ENCODE results near the gene CYTH4. TPM values are rescaled to one million over a fixed set of nuclear protein-coding genes. Genes with fewer than 3 reads are reported as not detected.
"Not testable (repeated sequence)": the region's sequence is repeated elsewhere in the genome, so short reads cannot be mapped to it uniquely, and the experiment has no call there.

CYTH4 gene
- total RNA-seq, 1 experiment from 2014 or later = 0.25 TPM

DNA sequence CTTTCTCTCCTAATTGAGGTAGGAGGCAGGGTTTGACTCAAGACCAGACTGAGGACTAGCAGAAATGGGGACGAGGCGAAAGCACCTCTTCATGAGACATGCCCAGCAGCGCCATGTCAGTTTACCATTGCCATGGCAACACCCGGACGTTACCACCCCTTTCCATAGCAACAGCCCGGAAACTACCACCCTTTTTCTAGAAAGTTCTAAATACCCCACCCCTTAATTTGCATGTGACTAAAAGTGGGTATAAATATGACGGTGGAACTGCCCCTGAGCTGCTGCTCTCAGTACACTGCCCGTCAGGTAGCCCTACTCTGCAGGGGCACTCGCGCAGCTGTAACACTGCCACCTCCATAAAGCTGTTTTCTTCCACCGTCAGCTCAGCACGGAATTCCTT is 32.3 kb upstream of the CYTH4 start:
- DNase-seq (ENCODE audit: low read depth) = no peak

DNA sequence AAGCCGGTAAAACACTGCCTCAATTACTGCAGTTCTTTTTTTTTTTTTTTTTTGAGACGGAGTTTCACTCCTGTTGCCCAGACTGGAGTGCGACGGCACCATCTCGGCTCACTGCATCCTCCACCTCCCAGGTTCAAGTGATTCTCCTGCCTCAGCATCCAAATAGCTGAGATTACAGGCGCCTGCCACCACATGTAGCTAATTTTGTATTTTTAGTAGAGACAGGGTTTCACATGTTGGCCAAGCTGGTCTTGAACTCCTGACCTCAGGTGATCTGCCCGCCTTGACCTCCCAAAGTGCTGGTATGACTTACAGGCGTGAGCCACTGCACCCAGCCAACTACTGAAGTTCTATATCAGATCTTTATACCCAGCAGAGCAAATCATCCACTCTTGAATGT is 30.5 kb upstream of the CYTH4 start:
- not testable (repeated sequence) for DNase-seq (ENCODE audit: low read depth)

DNA sequence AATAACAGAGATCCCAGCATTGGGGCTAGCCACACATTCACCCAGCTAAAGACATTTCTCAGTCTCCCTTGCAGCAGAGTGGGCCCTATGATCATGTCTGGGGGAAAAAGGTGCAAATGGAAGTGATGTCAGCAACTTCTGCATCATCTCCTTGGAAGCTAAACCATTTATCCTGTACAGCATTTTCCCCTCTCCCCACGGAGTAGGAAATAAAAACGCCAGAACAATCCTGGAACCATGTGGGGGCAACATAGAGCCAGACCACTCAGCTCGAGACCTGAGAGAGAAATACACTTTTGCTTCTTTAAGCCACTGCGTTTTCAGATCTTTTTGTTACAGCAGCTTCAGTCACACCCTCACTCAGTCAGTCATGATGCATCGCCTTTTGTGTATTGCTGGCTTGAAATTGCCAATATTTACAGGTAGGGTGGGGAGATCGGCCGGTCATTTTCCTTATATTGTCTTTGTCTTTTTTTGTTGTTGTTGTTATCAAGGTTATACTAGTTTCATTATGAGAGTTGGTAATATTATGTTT is 29.1 kb upstream of the CYTH4 start:
- DNase-seq (ENCODE audit: low read depth) = no peak

DNA sequence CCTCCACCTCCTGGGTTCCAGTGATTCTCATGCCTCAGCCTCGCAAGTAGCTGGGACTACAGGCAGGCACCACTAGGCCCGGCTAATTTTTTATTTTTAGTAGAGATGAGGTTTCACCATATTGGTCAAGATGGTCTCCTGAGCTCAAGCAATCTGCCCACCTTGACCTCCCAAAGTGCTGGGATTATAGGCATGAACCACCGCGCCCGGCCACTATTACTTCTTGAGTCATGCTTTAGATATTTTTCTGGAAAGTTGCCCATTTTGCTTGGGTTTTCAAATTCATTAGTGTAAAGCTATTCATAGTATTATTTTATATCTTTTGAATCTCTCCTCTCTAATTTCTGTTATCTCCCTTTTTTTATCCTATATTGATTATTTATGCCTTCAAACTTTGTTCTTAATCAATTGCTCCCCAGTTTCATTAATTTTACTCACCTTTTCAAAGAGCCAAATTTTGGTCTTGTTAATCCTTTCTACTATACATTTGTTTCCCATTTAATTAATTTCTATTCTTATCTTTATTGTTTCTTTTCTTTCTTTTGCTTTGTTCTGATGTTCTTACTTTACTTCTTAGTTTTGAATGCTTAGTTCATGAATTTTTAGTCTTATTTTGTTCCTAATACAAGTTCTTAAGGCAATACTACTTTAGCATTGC is 28.0 kb upstream of the CYTH4 start:
- peak; percentile 79 for DNase-seq (ENCODE audit: low read depth)

DNA sequence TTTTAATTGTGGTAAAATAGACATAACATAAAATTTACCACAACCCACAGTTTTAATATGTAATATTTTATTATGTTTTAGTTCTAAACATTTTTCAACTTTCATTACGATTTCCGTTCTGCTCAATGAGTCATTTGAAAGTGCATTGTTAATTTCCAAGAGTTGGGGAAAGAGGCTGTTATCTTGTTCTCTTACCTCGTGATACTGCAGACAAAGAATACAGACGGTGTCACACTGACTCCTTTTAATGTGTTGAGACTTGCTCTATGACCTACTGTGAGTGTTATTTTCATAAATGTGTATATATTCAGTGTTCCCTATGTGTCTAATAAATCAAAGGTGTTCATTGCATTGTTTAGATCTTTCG is 27.5 kb upstream of the CYTH4 start:
- DNase-seq (ENCODE audit: low read depth) = peak; percentile 51

DNA sequence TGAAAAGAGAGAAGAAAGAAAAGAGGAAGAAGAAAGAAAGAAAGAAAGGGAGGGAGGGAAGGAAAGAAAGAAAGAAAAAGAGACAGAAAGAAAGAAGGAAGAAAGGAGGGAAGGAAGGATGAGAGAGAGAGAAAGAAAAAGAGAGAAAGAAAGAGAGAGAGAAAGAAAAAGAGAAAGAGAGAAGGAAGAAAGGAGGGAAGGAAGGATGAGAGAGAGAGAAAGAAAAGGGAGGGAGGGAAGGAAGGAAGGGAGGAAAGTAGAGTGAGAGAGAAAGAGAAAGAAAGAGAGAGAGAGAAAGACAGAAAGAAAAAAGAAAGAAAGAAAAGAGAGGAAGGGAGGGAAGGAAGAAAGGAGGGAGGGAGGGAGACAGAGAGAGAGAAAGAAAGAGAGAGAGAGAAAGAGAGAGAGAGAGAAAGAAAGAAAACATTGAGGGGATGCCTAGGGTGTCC is 26.7 kb upstream of the CYTH4 start:
- no peak for DNase-seq (ENCODE audit: low read depth)

DNA sequence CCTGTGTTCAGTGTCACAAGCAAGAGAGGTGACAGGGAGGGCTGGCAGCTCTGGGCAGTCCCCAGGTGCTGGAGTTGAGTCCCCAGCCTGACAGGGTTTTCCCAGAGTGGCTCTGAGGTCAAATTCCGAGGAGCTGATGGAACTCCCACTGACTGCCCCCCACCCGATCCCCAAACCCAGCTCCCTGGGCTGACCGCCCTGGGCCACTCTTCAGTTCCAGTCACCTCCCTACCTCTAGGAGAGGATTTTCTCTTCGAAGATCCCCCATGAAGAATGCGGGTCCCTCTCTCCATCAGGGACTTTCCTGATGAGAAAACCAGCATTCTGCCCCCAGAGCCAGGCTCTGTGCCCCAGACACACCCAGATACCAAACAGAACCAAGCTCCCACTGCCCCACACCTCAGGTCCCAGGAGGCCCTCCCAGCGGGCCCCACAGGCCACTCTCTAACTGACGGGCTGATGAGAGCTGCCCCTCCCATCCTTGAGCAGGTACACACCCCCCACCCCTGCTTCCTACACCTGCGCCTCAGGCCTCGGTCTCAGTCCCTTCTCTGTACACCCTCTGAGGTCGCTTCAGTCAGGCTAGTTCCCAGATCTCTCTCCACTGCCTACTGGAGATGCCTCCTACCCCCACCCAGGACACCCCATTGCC is 26.1 kb upstream of the CYTH4 start:
- no peak for DNase-seq (ENCODE audit: low read depth)

DNA sequence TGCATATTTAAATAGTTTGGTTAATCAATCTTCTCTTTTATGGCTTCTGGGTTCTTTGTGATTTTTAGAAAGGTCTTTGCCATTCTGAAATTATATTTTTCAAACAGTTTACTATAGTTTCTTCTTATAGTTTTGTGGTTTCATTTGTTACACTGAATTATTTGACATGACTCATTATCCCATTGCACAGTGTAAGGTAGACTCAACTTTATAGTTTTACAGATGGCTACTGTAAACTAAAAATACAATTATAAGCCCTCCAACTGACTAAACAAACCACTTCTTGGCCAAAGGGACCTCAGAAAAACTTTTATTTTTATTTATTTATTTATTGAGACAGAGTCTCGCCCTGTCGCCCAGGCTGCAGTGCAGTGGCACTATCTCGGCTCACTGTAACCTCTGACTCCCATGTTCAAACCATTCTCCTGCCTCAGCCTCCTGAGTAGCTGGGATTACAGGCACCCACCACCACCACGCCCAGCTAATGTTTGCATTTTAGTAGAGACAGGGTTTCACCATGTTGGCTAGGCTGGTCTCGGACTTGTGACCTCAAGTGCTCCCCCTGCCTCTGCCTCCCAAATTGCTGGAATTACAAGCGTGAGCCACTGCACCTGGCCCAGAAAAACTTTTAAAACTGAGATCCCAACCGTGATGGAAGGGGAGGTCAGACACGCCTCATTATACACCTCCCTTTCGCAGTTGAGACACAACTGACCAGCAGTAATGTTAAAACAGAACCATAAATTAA is 24.1 kb upstream of the CYTH4 start:
- no peak for DNase-seq (ENCODE audit: low read depth)

DNA sequence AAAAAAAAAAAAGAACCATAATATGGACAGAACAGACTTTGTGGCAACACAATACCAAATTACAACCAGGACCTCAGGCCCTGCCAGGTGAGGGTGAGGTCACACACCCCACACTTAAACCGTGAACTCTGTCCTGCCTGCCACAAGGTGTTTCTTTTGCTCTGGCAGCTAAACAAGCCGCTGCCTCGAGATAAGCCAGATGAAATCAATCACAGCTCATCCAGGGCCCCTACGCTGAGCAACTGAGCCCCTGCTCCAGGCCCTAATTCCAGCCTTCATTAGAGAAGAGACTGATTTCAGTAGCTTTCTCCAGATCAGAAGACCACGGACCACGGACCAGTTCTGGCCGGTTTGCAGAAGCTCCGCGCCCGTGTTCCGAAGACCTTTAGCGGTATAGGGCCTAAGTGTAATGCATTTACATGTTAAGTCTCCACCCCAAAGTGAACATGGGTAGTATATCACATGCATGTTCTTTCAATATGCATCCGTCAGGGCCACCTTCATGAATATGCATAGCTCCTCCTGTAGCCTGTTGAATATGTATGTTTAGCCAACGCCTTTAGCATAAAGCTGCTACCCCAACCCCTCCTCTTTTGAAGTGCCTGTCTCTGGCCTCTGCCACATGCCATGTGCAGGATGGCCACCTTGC is 23.4 kb upstream of the CYTH4 start:
- no peak for DNase-seq (ENCODE audit: low read depth)

DNA sequence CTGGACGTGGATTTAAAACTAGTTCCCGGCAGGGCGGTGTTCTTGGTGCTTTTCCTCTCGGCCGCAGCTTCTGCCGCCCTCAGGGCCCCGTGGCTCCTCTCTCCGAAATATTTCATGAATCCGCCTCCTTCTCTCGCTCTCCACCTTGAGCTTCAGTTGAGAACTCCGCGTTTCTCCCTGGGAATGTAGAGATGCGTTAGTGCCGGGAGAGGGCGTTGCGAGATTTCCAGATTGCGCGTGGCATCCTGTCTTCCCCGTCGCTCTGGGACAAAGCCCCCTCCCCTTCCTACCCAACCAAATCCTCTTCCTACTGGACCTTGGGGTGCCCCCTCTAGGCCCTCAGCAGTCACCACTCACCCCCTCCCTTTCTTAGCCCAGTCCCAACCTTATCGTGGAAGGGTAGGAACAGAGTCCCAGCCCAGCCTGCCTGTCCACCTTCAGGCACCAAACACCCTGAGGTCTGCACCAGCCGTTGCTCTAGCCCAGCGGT is 22.7 kb upstream of the CYTH4 start:
- DNase-seq (ENCODE audit: low read depth) = no peak

DNA sequence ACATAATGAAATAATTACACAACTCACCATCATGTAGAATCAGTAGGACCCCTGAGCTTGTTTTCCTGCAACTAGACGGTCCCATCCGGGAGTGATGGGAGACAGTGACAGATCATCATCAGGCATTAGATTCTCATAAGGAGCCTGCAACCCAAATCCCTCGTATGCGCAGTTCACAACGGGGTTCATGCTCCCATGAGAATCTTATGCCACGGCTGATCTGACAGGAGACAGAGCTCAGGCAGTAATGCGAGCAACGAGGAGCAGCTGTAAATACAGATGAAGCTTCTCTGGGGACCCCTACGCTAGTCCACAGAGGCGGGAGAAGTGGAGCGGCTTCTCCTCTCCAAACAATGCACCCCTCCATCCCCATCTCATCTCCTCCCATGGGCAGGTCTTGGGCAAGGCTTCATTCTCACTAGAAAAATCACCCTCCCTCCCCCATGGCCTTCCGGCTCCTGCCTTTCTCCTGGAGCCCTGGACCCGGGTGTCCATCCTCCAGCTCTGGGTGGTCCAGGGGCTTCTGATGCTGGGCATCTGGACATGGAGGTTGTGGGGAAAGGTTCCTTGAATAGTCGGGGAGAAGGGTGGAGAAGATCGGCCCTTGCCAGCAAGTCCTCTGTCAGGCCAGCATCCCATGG is 22.0 kb upstream of the CYTH4 start:
- no peak for DNase-seq (ENCODE audit: low read depth)

DNA sequence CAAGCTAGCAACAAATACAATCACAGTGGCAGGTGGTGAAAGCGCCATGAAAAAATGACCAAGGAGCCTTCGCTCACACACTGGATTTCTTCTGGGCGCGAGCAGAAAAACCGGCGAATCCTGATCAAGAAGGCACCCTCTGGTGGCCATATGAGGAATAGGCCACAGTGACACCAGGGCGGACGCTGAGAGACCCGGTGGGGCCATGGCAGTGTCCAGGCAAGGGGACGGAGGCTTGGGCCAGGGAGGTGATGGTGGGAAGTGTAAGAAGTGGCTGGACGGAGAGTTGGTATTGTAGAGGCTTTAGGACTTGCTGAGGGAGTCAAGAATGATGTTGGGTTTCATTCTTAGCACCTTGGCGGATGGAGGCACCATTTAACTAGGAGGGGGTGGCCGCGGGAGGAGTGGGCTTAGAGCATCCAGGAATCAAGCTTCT is 21.4 kb upstream of the CYTH4 start:
- peak; percentile 48 for DNase-seq (ENCODE audit: low read depth)

DNA sequence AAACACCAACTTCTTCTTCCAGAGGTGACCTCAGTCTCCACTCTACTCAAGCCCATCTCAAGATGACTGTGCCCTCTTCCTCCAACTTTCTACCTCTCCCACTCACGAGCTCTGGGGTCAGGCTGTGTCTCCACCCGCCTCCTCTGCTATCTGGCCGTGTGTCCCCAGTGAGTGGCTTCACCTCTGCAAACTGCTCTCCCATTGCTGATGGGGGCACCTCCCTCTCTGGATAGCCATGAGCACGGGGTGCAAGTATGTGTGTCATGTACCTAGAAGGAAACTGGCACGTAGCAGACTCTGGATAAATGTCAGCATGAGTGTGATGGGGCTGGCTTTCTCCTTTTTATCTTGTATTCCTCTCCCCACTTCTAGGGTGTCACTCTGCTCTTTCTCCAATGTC is 20.0 kb upstream of the CYTH4 start:
- DNase-seq (ENCODE audit: low read depth) = no peak

DNA sequence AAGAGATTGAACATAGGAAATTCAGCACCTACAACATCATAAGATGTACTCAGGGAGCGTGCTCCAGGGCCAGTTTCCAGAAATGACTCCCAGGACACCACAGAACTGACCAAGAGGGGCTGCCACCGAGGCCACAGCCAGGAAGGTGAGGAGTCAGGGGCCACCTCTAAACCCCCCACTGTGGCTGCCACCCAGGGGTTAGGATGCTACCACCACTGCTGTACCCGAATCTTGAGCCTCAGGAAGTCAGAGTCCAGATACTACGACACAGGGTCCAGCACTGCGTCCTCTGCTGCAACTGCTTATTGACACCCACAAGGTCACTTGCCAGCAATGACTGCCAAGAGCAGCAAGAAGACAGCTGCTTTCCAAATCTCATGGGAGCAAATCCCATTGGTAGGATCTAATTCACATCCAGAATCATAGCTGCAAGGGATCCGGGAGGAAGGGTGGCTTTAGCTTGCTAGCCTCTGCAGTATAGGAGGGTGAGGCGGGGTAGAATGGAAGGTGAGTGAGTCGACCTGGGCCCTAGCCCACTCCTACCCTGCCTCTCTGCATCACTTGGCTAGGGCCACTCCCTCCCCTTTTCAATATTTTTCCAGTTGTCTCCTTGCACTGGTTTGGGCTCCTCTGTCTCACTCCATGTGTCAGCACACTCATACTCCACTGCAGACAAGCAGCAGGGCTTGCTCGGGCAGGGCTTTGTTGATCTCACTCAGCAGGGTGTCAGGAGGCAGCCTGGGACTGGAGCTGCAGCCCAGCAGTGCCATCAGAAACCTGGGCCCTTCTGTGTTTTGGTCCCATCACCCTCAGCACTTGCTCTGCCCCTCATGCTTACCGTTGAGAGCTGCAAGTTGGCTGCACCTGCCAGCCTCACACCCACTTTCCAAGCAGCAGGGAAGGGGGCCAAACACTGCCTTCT is 18.1 kb upstream of the CYTH4 start:
- DNase-seq (ENCODE audit: low read depth) = no peak

DNA sequence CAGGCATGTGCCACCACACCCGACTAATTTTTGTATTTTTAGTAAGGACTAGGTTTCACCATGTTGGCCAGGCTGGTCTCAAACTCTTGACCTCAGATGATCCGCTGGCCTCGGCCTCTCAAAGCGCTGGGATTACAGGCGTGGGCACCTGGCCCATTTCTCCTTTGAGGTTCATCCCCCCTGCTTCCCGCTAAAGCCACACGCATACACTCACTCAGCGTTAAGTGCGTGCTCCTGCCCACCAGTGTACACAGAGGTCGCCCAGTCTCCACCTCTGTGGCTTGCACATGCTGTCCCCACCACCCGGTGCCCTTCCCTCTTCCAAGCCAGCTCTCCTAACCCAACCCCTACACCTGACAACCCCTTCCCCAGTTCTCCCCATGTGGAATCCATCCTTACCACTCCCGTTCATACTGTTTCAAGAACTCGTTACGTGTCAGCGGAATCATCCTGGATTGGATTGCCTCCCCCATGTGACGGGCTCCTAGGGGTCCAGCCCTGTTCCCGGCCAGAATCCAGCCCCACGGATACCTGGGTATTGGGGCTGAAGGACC is 15.7 kb upstream of the CYTH4 start:
- DNase-seq (ENCODE audit: low read depth) = no peak

DNA sequence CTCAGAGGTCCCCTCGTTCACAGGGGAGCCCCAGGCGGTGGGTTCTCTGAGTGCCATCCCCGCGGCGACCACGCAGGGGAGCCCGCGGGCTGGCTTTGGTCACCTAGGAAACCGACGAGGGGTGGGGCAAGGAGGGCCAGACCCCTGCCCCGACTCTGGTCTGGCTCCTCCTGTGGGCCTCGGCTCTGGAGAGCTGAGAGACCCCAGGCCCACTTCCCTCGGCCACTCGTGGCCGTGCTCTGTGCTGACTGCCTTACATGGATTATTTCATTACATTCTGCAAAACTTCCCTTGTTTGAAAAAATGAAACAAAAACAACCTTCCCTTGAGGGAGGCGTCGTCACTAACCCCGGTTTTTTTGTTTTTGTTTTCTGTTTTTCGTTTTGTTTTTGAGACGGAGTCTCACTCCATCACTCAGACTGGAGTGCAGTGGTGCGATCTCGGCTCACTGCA is 15.1 kb upstream of the CYTH4 start:
- DNase-seq (ENCODE audit: low read depth) = peak; percentile 31

DNA sequence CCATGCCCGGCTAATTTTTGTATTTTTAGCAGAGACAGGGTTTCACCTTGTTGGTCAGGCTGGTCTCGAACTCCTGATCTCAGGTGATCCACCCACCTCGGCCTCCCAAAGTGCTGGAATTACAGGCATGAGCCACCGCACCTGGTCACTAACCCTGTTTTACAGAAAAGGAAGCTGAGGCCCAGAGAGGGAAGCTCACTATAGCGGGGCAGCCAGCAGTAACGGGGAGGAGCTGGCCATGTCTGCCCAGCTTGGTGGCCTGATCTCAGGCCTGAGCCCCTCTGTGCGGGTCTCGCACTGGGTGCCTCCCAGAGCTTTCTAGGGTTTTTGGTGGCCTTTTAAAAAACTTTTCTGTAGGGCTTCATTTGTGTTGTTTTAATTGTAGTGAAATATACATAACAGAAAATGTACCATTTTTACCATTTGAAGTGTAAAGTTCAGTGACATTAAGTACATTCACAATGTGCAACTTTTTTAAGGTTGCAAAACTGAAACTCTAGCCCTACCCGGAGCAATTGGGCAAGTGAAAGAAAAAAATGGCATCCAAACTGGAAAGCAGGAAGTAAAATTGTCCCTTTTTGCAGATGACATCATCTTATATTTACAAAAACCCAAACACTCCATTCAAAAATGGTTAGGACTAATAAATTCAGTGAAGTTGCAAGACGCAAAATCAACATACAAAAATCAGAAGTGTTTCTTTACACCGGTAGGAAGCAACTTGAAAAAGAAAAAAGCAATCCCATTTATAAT is 14.5 kb upstream of the CYTH4 start:
- DNase-seq (ENCODE audit: low read depth) = no peak

DNA sequence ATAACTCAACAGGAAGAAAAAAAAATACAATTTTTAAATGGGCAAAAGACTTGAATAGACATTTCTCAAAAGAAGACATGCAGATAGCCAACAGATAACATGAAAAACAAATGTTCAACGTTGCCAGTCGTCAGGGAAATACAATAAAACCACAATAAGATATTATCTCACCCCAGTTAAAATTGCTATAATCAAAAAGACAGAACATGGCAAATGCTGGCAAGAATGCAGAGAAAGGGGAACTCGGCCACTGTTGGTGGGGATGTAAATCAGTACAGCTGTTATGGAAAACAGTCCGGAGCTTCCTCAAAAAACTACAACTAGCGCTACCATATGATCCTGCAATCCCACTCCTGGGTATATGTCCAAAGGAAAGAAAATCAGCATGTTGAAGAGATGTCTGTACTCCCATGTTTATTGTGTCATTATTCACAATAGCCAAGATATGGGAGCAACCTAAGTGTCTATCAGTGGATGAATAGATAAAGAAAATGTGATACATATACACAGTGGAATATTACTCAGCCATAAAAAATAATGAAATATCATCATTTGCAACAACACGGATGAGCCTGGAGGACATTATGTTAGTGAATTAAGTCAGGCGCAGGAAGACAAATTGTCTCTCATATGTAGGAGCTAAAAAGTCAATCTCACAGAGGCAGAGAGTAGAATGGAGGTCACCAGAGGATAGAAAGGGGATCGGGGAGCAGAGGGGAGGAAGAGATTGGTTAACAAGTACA is 12.2 kb upstream of the CYTH4 start:
- peak; percentile 34 for DNase-seq (ENCODE audit: low read depth)
